GM23248 (cell line): ENCODE data around the gene SYT13.
"Not testable (repeated sequence)": the region's sequence is repeated elsewhere in the genome, so short reads cannot be mapped to it uniquely, and the experiment has no call there.

Source experiments
- EZH2 ChIP-seq: fragments of 200-600 bp; sonication (generic); IDR thresholded peaks from 2 replicates; pipeline ENCODE4 v1.6.1; 2018; ENCODE audit warnings: antibody characterized with exemption, mild to moderate bottlenecking; ENCODE audit not compliant: insufficient read depth, poor library complexity, severe bottlenecking
- EZH2phosphoT487 ChIP-seq: fragments of 200-600 bp; sonication (generic); IDR thresholded peaks from 2 replicates; pipeline ENCODE4 v1.6.1; 2018; ENCODE audit warnings: antibody characterized with exemption, moderate library complexity, mild to moderate bottlenecking, low read depth; ENCODE audit not compliant: insufficient read depth

DNA sequence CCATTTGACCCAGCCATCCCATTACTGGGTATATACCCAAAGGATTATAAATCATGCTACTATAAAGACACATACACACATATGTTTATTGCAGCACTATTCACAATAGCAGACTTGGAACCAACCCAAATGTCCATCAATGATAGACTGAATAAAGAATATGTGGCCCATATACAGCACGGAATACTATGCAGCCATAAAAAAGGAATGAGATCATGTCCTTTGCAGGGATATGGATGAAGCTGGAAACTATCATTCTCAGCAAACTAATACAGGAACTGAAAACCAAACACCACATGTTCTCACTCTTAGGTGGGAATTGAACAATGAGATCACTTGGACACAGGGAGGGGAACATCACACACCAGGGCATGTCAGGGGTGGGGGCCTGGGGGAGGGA is 36.8 kb downstream of the SYT13 start:
- not testable (repeated sequence) for TF ChIP-seq EZH2, EZH2phosphoT487
